GM20000 (cell line): ENCODE results near the gene TMEM174.

Experiments
- DNase-seq: peaks from one replicate; pipeline ENCODE4 v3.0.0; 2012; ENCODE audit warnings: low spot score
- TF ChIP-seq, protein P1 (sequence below): IDR thresholded peaks from 2 replicates; pipeline ENCODE4 v1.5.1; 2012; ENCODE audit warnings: mild to moderate bottlenecking, control low read depth; ENCODE audit errors: extremely low read depth, missing control alignments

Gene TMEM174

DNA sequence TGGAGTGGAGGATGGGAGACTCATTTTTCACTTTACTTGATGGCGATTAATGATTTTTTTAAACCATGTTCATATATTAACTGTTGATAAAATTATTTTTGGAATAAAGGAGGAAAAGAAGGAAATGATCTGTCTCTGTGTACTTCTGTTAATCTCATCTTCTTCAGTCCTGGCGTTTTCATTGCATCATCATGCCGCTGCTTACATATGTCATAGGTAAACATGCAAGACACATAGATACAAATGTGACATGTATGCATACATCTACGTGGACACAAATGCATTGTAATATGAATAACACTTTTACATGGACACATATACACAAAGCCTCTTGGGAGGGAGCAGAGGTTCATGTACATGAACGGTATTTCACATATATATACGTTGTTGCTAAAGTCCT lies 10.0 kb downstream of the TMEM174 start:
- DNase-seq = no peak
- TF ChIP-seq, protein P1, sequence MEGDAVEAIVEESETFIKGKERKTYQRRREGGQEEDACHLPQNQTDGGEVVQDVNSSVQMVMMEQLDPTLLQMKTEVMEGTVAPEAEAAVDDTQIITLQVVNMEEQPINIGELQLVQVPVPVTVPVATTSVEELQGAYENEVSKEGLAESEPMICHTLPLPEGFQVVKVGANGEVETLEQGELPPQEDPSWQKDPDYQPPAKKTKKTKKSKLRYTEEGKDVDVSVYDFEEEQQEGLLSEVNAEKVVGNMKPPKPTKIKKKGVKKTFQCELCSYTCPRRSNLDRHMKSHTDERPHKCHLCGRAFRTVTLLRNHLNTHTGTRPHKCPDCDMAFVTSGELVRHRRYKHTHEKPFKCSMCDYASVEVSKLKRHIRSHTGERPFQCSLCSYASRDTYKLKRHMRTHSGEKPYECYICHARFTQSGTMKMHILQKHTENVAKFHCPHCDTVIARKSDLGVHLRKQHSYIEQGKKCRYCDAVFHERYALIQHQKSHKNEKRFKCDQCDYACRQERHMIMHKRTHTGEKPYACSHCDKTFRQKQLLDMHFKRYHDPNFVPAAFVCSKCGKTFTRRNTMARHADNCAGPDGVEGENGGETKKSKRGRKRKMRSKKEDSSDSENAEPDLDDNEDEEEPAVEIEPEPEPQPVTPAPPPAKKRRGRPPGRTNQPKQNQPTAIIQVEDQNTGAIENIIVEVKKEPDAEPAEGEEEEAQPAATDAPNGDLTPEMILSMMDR = no peak

DNA sequence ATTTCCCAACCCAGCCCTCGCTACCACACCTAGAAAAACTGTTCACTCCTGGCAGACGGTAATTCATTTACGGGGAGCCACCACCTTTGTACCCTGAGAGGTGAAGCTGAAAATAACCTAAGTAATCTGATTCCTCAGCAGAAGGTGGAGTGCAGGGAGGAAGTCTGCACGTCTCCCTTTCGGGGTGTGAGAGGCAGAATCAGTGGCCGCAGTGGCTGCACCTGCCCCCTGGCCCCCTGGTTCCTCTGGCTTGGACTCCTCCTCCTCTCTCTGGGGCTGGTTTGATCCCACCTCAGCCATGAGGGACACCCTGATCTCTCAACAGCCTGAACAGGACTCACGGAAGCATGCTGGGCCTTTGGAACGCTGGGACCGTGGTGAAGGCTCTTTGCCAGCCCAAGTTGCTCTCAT lies 10.5 kb downstream of the TMEM174 start:
- TF ChIP-seq, protein P1 = no peak
- DNase-seq = no peak

DNA sequence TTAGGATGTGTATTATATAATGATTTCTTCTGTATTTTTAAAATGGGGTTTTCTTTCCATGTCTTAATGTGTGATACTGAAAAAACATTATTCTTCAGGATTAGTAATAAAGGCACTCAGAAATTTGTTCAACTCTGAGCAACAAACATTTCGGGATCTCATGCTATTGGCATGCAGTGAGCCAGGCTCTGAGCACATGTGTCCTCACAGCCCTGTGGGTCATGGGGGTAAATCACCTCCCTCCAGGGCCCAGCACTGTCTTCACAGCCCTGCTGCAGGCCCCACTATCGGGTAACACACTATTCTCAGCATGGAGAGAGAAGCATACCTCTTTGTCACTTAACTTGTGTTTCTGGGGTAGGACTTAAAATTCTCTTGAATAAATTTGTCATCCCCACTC lies 14.0 kb downstream of the TMEM174 start:
- TF ChIP-seq, protein P1 = no peak
- no peak for DNase-seq

DNA sequence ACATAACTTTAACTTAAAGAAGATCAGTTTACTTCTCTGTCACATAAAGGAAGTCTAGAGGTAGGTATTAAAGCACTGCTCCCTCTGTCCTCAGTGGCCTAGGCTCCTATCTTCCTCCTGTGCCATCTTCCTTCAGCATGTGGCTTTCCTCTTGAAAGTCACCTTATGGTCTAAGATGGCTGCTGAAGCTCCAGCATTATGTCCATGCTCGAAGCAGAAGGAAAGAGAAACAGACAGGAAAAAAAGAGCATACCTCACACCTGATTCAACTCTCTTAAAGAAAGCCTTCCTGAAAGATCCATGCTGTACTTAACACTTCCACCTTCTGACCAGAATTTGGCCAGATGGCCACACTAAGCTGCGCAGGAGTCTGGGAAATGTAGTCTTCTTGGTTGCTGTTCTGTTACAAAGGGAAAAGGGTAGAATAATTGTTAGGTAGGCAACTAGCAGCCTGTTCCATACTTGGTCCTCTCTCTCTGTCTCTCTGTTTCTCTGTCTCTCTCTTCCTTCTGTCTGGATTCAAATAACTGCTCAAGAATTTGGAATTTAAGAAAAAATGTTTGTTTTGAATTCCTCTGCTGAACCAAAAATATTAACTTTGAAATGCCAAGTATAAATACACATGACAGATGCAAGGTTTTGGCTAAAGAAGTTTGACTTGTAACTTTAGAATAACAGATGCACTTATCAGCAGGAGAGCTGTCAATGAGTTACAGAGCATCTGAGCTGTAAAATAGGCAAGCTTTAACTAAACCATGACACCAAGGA lies 16.0 kb downstream of the TMEM174 start:
- no peak for DNase-seq
- TF ChIP-seq, protein P1 = no peak

DNA sequence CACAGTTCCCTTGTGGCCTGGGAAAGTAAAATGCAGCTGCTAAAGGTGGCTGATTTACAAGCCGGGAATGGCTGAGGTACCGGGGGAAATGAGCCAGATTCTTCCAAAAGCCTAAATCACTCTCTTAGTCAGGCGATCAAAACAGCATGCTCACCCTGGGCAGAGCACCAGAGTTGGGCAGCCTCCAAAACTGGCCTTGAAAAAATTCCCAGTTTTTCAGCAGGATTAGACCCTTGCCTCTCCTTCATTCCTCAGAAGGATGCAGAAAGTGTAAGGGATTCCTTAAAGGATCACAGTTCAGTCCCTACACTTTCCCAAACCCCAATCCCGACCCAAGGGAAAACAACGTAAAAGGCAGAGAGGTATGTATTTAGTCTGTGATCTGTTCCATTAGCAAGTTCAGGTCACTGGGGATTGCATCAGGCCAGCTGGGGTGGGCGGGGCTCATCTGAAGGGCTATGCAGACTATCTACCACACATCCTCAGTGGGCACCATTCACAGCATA lies 16.9 kb downstream of the TMEM174 start:
- DNase-seq = no peak
- TF ChIP-seq, protein P1 = no peak

DNA sequence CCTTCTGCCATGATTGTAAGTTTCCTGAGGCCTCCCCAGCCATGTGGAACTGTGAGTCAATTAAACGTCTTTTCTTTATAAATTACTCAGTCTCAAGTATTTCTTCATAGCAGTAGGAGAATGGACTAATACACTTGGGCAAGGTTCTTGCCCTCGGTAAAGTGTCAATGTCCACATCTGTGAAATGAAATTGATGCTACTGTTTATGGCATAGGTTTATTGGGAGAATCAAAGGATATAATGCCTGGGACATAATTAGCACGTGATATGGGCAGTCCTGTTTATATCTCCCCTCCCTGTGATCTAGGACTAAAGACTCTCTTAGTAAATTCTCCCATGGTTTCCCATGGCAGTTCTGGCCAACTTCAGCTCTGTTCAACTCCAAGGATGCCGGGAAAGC lies 19.4 kb downstream of the TMEM174 start:
- DNase-seq = no peak
- TF ChIP-seq, protein P1 = no peak

DNA sequence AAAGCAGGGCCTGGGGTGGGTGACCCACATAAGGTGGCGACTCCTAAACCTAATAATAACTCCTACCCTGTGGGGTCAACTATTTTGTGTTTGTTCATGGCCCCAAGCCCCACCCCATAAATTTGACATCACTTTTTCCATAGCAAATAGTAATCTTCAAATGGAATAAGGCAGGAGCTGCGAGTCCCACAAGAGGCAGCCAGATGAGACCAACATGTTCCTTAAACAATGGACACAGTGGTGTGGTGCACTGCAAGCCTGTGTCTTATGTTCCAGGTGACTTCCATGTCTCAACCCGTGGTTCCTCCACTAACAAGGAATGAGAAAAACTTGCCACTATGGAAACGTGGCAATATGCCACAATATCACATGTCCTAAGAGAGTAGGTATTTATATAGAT lies 20.6 kb downstream of the TMEM174 start:
- DNase-seq = no peak
- TF ChIP-seq, protein P1 = no peak
